PC-9 (cell line): ENCODE measurements around the gene ATG9A.

ENCODE experiments used
- CTCF ChIP-seq: fragments of 200-600 bp; sonication (generic); conservative IDR thresholded peaks from 2 replicates; pipeline ENCODE4 v1.6.1; 2017; ENCODE audit warnings: mixed run types, antibody characterized with exemption, mild to moderate bottlenecking, moderate library complexity
- EZH2 ChIP-seq: fragments of 200-600 bp; sonication (generic); IDR thresholded peaks from 2 replicates; pipeline ENCODE4 v1.8.0; 2017; ENCODE audit warnings: antibody characterized with exemption, low read depth

- TF ChIP-seq CTCF (no peak), EZH2 (no peak)
These were observed 36.8 kb upstream of the ATG9A start for GRCh38 chr2:219266232-219266631.
